ENCODE results near the gene UVRAG.
A peak's percentile ranks its signal among the peaks of the same experiment; 100 is the strongest.

- TF ChIP-seq CTCF (IDR thresholded peaks at IDR 0.05; ENCODE audit: low read depth, low read length, missing input control) (no peak), RAD21 (IDR thresholded peaks at IDR 0.05) (peak in 1 of 2 donors; percentile 4), TAF1 (conservative IDR thresholded peaks at IDR 0.05) (no peak), RXRA (IDR thresholded peaks at IDR 0.05) (no peak), REST (IDR thresholded peaks at IDR 0.05) (no peak)
Observed at GRCh38 chr11:75868990-75869389, 54.0 kb downstream of the UVRAG start.
